Aorta (tissue), 5 donors: ENCODE measurements around the gene GAB2. TPM values are rescaled to one million over a fixed set of nuclear protein-coding genes. Genes with fewer than 3 reads are reported as not detected.
"Not testable (repeated sequence)": the region's sequence is repeated elsewhere in the genome, so short reads cannot be mapped to it uniquely, and the experiment has no call there.

Experiments
- ATAC-seq: fragments of 200-7000 bp; cut with Tn5 transposase; one replicate; pipeline ENCODE4 v1.9.1; 2022; ENCODE audit warnings: moderate library complexity; ENCODE audit not compliant: low FRiP score
- DNase-seq, 2 donors: peaks; one replicate each; pipeline ENCODE4 v3.0.0-alpha.2; 2020
- H3K27ac ChIP-seq, 2 donors: one replicate each; pipeline ENCODE4 v1.5.1; 2013; ENCODE audit warnings: low read length in 2 of 2, mild to moderate bottlenecking in 2 of 2, moderate library complexity in 2 of 2, control low read depth in 1 of 2, inconsistent platforms in 1 of 2, low read depth in 1 of 2
- H3K27me3 ChIP-seq, 2 donors: one replicate each; pipeline ENCODE4 v1.6.1; 2013; ENCODE audit warnings: control low read depth in 1 of 2, low read length in 1 of 2, mild to moderate bottlenecking in 1 of 2, moderate library complexity in 1 of 2; ENCODE audit not compliant: insufficient read depth in 2 of 2, control insufficient read depth in 1 of 2
- H3K36me3 ChIP-seq, 2 donors: one replicate each; pipeline ENCODE4 v1.6.1; 2013; ENCODE audit warnings: control low read depth in 1 of 2, low read length in 1 of 2, mild to moderate bottlenecking in 1 of 2; ENCODE audit not compliant: insufficient read depth in 2 of 2, control insufficient read depth in 1 of 2
- H3K4me1 ChIP-seq, 2 donors: one replicate each; pipeline ENCODE4 v1.6.1; 2013; ENCODE audit warnings: low read length in 2 of 2, control low read depth in 1 of 2, mild to moderate bottlenecking in 1 of 2, moderate library complexity in 1 of 2; ENCODE audit not compliant: insufficient read depth in 2 of 2, control insufficient read depth in 1 of 2
- H3K4me3 ChIP-seq, 2 donors: one replicate each; pipeline ENCODE4 v1.5.1; 2013; ENCODE audit warnings: low read length in 2 of 2, control low read depth in 1 of 2, mild to moderate bottlenecking in 1 of 2
- H3K9me3 ChIP-seq: one replicate; pipeline ENCODE4 v1.6.1; 2013; ENCODE audit warnings: mild to moderate bottlenecking, low read length; ENCODE audit not compliant: control insufficient read depth
- WGBS, 2 donors: extraction: QIAGEN DNeasy Blood & Tissue Kit; methylation state at CpG; one replicate each; pipeline ENCODE4 v1.1.7; 2013; 5-methylcytosine and 5-hydroxymethylcytosine counted together
- intact Hi-C, 2 donors: fragments of 100-400 bp; cut with DNase I; formaldehyde crosslinking; loops; one replicate each; pipeline versions ENCODE4 v1.14.2 to v1.15.0; 2022
- polyA plus RNA-seq, 2 donors: library from polyadenylated mRNA; stranded (reverse); fragments of 200-250 nt; gene quantifications; one replicate each; pipeline ENCODE4 v1.2.3, GENCODE V29; 2013
- total RNA-seq, 2 donors: library from RNA; stranded (reverse); fragmentation: NEBNext Ultra II Directional; extraction: Animal tissue kit (Norgen Biotek cat#: 25700); gene quantifications; one replicate each; pipeline ENCODE4 v1.2.1, GENCODE V29; 2021
- donor health status: healthy with polysubstance abuse.
- donor health status: Bipolar disorder and iron deficiency.
- donor health status: DM: no; HTN: no; CAD: no.
- donor health status: DM: no; HTN: no; CAD: no.
- donor health status: DM: yes; HTN: yes; CAD: no.

The GAB2 gene
- total and polyA plus RNA-seq, 4 donors: 19.3 to 82.6 (median 55.2) TPM

DNA sequence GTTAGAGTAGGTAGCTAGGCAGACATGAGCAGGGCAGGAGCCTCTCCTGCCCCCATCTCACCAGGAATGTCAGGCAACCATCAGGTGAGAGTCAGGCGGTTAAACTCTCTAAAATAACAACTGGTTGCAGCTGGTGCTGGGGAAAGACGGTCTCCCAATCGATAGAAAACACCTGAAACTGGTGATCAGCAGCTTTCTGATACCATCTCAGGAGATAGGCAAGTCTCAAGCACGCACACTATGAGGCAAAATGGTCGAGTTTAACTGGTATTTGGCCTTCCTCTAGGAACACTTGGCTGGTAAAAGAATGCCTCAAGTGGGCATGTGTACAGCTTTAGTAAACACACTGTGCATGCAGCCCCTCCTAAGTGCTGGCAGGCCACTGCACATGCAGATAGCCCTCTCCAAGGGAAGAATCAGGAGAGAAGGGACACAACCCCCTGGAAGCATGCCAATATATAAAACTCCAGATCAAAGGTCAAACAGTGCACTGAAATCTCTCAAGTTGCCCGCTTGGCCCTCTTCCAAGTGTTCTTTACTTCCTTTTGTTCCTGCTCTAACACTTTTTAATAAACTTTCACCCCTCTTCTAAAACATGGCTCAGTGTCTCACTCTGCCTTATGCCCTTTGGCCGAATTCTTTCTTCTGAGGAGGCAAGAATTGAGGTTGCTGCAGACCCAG lies 140.2 kb downstream of the GAB2 start:
- intact Hi-C loops: no loop called here
- Histone ChIP-seq H3K27me3 (no peaks in the 10 kb centered on the region), H3K4me3 (no peak overlapping the region), H3K27ac (no peak overlapping the region), H3K36me3 (peaks cover 0 to 2% of the 10 kb centered on the region in 2 donors), H3K4me1 (no peaks in the 10 kb centered on the region), H3K9me3 (no peaks in the 10 kb centered on the region)
- WGBS, 2 donors: 76% methylated on average over 7 of the region's 7 CpGs
- ATAC-seq (no peak), DNase-seq (no peak)

DNA sequence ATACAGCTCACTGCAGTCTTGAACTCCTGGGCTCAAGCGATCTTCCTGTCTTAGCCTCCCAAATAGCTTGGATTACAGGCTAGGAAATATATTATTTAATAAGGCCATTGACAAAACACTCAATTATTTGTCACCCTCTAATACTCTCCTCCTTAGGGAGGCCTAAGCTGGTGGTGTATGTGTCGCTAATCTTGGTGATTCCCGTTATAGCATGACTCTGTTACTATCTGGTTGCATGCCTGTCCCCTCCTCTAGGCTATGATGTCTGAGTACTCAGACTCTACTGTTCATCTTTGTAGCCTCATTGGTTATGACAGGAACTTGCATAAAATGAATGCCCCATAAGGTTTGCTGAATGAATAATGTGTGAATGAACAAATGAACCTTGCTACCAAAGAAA lies 141.3 kb downstream of the GAB2 start:
- H3K36me3 ChIP-seq: peaks cover 0 to 2% of the 10 kb centered on the region in 2 donors
- H3K27ac ChIP-seq: no peak overlapping the region
- no peak overlapping the region for H3K4me3 ChIP-seq
- H3K27me3 ChIP-seq: no peaks in the 10 kb centered on the region
- ATAC-seq (no peak), DNase-seq (no peak)
- H3K4me1 ChIP-seq: no peaks in the 10 kb centered on the region
- H3K9me3 ChIP-seq: no peaks in the 10 kb centered on the region
- intact Hi-C loops: no loop called here
- 90 to 93% methylated on average over 3 of the region's 3 CpGs for WGBS, 2 donors

DNA sequence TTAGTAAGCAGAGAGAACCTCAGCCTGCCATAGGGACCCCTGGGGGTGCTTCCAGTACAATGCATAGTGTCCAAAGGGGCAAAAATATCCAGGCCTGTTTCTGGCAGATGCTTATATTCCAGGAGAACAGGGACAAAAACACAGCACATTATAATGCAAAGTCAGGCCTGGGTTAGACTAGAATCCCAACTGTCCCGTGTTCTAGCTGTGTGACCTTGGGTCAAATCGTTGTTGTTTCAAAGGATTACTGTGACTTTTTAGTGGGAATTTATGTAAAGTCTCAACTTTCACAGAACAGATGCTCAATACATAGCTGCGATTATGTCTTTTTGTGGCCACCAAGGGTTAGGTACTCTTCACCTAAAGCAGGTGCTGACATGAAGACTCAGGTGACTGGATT lies 142.9 kb downstream of the GAB2 start:
- Histone ChIP-seq H3K4me3 (no peak overlapping the region), H3K4me1 (peaks cover 0 to under 1% of the 10 kb centered on the region in 2 donors), H3K36me3 (no peaks in the 10 kb centered on the region), H3K27ac (no peak overlapping the region), H3K9me3 (no peaks in the 10 kb centered on the region), H3K27me3 (no peaks in the 10 kb centered on the region)
- 74 to 85% methylated on average over 3 of the region's 3 CpGs for WGBS, 2 donors
- ATAC-seq (no peak), DNase-seq (no peak)
- intact Hi-C loops: no loop called here

DNA sequence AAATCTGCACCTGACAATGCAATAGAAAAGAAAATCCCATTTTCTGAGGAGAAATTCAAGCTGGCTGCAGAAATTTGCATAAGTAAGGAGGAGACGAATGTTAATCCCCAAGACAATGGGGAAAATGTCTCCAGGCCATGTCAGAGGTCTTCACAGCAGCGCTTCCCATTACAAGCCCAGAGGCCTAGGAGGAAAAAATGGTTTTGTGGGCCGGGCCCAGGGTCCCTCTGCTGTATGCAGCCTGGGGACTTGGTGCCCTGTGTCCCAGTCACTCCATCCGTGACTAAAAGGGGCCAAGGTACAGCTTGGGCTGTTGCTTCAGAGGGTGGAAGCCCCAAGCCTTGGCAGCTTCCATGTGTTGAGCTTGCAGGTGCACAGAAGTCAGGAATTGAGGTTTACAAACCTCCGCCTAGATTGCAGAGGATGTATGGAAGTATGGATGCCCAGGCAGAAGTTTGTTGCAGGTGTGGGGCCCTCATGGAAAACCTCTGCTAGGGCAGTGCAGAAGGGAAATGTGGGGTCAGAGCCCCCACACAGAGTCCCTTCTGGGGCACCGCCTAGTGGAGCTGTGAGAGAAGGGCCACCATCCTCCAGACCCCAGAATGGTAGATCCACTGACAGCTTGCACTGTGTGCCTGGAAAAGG lies 144.9 kb downstream of the GAB2 start:
- H3K27ac ChIP-seq, ATAC-seq, H3K27me3 ChIP-seq, H3K4me3 ChIP-seq, intact Hi-C loops, H3K4me1 ChIP-seq, H3K9me3 ChIP-seq, DNase-seq, H3K36me3 ChIP-seq: not testable (repeated sequence)
- WGBS, 2 donors: 99% methylated on average over 6 of the region's 6 CpGs

DNA sequence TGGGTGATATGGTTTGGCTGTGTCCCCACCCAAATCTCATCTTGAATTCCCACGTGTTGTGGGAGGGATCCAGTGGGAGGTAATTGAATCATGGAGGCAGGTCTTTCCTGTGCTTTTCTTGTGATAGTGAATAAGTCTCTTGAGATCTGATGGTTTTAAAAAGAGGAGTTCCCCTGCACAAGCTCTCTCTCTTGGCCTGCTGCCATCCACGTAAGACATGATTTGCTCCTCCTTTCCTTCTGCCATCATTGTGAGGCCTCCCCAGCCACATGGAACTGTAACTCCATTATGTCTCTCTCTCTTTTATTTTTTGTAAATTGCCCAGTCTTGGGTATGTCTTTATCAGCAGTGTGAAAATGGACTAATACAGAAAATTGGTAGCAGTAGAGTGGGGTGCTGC lies 145.8 kb downstream of the GAB2 start:
- H3K27ac ChIP-seq, H3K27me3 ChIP-seq, H3K4me3 ChIP-seq, H3K36me3 ChIP-seq, intact Hi-C loops, H3K4me1 ChIP-seq, DNase-seq, H3K9me3 ChIP-seq, ATAC-seq: not testable (repeated sequence)
- WGBS, 2 donors: 60 to 63% methylated on average over 2 of the region's 2 CpGs

DNA sequence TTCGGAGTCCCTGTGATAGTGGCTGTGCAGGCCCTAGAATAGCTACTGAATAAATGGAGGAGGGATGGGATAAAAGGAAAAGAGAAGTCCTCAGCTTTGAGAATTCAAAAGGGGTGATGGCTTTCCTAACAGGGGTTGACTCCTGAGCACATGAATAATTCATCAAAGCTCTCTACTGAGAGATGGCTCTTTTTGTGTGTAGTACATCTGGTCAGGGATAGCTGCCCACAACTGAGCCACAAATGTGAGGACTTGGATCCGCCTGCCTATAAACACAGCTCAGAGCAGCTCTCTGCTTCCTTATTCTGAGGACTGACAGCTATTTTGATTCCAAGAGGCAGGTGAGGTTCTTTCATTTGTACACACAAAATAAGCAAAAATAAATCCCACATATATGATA lies 146.6 kb downstream of the GAB2 start:
- H3K4me1 ChIP-seq: peaks cover 0 to 1% of the 10 kb centered on the region in 2 donors
- no peaks in the 10 kb centered on the region for H3K9me3 ChIP-seq
- no peak overlapping the region for H3K27ac ChIP-seq
- H3K27me3 ChIP-seq: no peaks in the 10 kb centered on the region
- H3K36me3 ChIP-seq: no peaks in the 10 kb centered on the region
- intact Hi-C loops: no loop called here
- no peak overlapping the region for H3K4me3 ChIP-seq
- DNase-seq: no peak
- no peak for ATAC-seq
- 96% methylated on average over 2 of the region's 2 CpGs for WGBS, 2 donors

DNA sequence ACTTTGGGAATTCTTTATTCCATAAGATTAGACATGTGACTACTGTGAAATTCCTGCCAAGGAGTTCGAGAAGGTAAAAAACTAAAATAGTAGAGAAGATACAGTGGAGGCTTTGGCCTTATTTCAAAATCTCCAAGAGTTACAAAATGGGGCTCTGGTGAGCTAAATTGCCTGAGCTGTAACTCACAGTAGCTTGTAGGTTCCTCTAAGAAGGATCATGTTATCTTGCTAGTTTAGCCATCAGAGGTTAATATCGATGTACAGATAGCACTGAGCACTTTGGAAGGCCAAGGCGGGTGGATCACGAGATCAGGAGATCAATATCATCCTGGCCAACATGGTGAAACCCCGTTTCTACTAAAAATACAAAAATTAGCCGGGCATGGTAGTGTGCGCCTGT lies 147.8 kb downstream of the GAB2 start:
- Histone ChIP-seq H3K27me3 (no peaks in the 10 kb centered on the region), H3K36me3 (no peaks in the 10 kb centered on the region), H3K4me3 (no peak overlapping the region), H3K27ac (no peak overlapping the region), H3K9me3 (no peaks in the 10 kb centered on the region), H3K4me1 (peaks cover 0 to 1% of the 10 kb centered on the region in 2 donors)
- no peak for DNase-seq
- intact Hi-C loops: no loop called here
- ATAC-seq: no peak
- 84 to 88% methylated on average over 7 of the region's 7 CpGs for WGBS, 2 donors

DNA sequence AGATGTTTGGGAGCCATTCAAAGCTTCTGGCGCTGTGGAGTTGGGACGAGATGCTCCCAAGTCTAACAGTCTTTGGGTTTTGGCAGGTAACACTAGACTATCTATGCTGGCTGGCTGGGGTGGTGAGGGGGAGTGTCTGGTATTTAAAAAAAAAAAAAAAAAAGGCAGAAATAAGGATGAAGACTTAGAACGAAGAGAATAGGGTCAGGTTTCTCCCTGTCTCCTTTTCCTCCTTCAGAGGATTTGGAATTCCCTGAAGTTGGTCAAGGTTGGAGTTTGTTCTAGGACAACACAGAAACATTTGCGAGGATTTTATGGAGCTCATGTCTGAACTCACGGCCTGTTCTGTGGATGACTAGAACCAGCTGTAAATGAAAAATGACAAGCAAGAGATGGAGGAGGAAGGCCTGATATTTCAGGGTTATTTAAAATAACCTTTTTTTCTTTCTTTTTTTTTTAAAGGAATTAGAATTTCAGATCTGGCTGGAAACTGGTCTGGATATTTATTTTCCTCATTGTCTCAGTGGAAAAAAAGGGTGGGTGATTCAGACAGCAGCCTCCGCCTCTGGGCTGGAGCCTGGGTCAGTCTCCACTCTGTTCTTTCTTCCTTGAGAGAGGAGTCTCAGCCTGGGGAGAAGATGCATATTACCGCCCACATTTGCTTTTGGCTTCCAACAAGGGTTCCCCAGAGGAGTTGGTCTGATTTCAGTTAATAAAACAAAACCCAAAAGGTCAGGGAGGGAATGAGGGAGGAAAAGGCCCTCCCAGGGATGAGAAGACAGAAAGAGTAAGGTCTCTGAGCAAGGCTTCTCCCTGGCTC lies 148.8 kb downstream of the GAB2 start:
- Histone ChIP-seq H3K4me3 (no peak overlapping the region), H3K27ac (peak overlapping the region; percentile 79 to 97), H3K36me3 (no peaks in the 10 kb centered on the region), H3K4me1 (peaks cover 0 to 1% of the 10 kb centered on the region in 2 donors), H3K27me3 (no peaks in the 10 kb centered on the region), H3K9me3 (no peaks in the 10 kb centered on the region)
- DNase-seq: peak in 1 of 2 donors; percentile 70
- intact Hi-C loops: no loop called here
- 14 to 17% methylated on average over 7 of the region's 7 CpGs for WGBS, 2 donors
- peak; percentile 90 for ATAC-seq
